ENCODE results near the gene PML. TPM values are rescaled to one million over a fixed set of nuclear protein-coding genes. Genes with fewer than 3 reads are reported as not detected.
"Not testable (repeated sequence)": the region's sequence is repeated elsewhere in the genome, so short reads cannot be mapped to it uniquely, and the experiment has no call there.

Gene PML
- total RNA-seq, 1 donor from 2014 or later, result 27.8 TPM

- not testable (repeated sequence) for H3K27me3 Mint-ChIP-seq; H3K9me3 Mint-ChIP-seq (ENCODE audit: low read depth); H3K27ac Mint-ChIP-seq; H3K4me3 Mint-ChIP-seq (ENCODE audit: low read depth); H3K36me3 Mint-ChIP-seq (ENCODE audit: insufficient read depth); H3K4me1 Mint-ChIP-seq (ENCODE audit: low read depth)
- peak; percentile 63 for DNase-seq (ENCODE audit: low spot score, unreplicated experiment)
- TF ChIP-seq, protein P1, sequence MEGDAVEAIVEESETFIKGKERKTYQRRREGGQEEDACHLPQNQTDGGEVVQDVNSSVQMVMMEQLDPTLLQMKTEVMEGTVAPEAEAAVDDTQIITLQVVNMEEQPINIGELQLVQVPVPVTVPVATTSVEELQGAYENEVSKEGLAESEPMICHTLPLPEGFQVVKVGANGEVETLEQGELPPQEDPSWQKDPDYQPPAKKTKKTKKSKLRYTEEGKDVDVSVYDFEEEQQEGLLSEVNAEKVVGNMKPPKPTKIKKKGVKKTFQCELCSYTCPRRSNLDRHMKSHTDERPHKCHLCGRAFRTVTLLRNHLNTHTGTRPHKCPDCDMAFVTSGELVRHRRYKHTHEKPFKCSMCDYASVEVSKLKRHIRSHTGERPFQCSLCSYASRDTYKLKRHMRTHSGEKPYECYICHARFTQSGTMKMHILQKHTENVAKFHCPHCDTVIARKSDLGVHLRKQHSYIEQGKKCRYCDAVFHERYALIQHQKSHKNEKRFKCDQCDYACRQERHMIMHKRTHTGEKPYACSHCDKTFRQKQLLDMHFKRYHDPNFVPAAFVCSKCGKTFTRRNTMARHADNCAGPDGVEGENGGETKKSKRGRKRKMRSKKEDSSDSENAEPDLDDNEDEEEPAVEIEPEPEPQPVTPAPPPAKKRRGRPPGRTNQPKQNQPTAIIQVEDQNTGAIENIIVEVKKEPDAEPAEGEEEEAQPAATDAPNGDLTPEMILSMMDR (IDR thresholded peaks at IDR 0.05; ENCODE audit: unreplicated experiment), result peak; percentile 72
These were observed 71.3 kb downstream of the PML start for GRCh38 chr15:74065684-74066411.

- H3K27me3 Mint-ChIP-seq; H3K36me3 Mint-ChIP-seq (ENCODE audit: insufficient read depth); DNase-seq (ENCODE audit: low spot score, unreplicated experiment); H3K4me3 Mint-ChIP-seq (ENCODE audit: low read depth); H3K4me1 Mint-ChIP-seq (ENCODE audit: low read depth); H3K9me3 Mint-ChIP-seq (ENCODE audit: low read depth); H3K27ac Mint-ChIP-seq: not testable (repeated sequence)
These were observed 77.1 kb downstream of the PML start for GRCh38 chr15:74071645-74072044.

GRCh38 chr15:74072132-74072531 lies 77.6 kb downstream of the PML start:
- not testable (repeated sequence) for H3K27me3 Mint-ChIP-seq; H3K36me3 Mint-ChIP-seq (ENCODE audit: insufficient read depth); H3K9me3 Mint-ChIP-seq (ENCODE audit: low read depth); H3K27ac Mint-ChIP-seq; H3K4me3 Mint-ChIP-seq (ENCODE audit: low read depth); H3K4me1 Mint-ChIP-seq (ENCODE audit: low read depth); DNase-seq (ENCODE audit: low spot score, unreplicated experiment)

DNA sequence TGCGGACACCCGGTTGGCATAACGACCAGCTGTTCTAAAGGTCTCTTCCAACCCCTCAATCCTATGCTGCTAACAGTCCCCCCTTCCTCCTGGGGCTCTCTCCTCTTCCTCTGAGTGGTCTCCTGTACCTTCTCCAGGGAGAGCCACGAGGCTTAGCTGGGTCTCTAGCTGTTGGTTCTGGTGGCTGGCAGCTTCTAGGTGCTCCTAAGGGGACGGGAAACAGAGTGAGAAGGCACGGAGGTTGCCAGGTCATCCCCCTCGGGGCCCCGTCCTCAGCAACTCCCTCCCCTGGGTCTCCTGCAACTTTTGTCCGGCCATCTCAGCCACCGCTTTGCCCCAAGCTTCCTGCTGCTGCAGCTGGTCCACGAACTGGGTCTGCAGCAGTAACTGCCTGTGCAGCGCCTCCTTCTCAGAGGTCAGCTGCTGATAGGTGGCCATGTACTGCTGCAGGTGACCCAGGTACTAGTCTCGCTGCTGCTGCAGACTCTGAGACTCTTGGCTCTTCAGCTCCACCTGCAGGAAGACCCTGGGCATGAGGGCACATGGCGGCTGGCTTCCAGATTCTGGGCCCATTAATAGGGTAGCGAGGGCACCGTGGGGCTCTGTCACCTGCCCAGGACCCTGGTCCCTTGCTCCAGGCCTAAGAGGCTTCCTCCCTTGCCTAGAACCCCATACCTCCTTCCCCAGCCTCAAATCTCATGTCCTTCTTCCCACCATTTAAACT lies 78.3 kb downstream of the PML start:
- TF ChIP-seq, protein P1 (IDR thresholded peaks at IDR 0.05; ENCODE audit: unreplicated experiment), result peak; percentile 49
- not testable (repeated sequence) for H3K4me1 Mint-ChIP-seq (ENCODE audit: low read depth); H3K27ac Mint-ChIP-seq; H3K9me3 Mint-ChIP-seq (ENCODE audit: low read depth); H3K36me3 Mint-ChIP-seq (ENCODE audit: insufficient read depth); H3K4me3 Mint-ChIP-seq (ENCODE audit: low read depth); H3K27me3 Mint-ChIP-seq
- peak; percentile 52 for DNase-seq (ENCODE audit: low spot score, unreplicated experiment)

DNA sequence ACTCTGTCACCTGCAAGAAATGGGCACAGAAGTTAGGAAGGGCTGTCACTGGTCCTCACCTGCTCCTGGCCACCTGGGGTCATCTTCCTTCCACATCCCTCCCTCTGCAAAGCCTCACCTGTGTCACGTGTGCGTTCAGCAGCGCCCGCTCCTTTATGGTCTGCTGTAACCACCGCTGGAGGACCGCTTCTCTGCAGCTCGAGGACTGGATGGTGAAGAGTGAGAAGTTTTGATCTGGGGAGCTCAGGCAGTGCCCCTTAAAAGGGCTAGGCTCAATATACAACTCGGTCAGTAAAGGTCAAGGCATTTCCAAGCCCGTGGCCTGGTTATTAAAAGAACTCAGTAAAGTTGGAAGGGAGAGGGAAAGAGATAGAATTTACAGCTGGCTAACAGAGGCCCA lies 81.3 kb downstream of the PML start:
- not testable (repeated sequence) for H3K36me3 Mint-ChIP-seq (ENCODE audit: insufficient read depth); H3K9me3 Mint-ChIP-seq (ENCODE audit: low read depth); H3K27me3 Mint-ChIP-seq; DNase-seq (ENCODE audit: low spot score, unreplicated experiment); H3K4me3 Mint-ChIP-seq (ENCODE audit: low read depth); H3K4me1 Mint-ChIP-seq (ENCODE audit: low read depth); H3K27ac Mint-ChIP-seq

GRCh38 chr15:74082450-74082849 lies 87.9 kb downstream of the PML start, which contains the start of gene GOLGA6A:
Gene GOLGA6A (minus strand): TSS chr15:74082550. CDS start chr15:74082509, 41 bp downstream.
- not testable (repeated sequence) for H3K4me3 Mint-ChIP-seq (ENCODE audit: low read depth); H3K27me3 Mint-ChIP-seq; DNase-seq (ENCODE audit: low spot score, unreplicated experiment); H3K36me3 Mint-ChIP-seq (ENCODE audit: insufficient read depth); H3K9me3 Mint-ChIP-seq (ENCODE audit: low read depth); H3K4me1 Mint-ChIP-seq (ENCODE audit: low read depth); H3K27ac Mint-ChIP-seq

- H3K27me3 Mint-ChIP-seq; H3K36me3 Mint-ChIP-seq (ENCODE audit: insufficient read depth); H3K9me3 Mint-ChIP-seq (ENCODE audit: low read depth); DNase-seq (ENCODE audit: low spot score, unreplicated experiment); H3K4me1 Mint-ChIP-seq (ENCODE audit: low read depth); H3K27ac Mint-ChIP-seq; H3K4me3 Mint-ChIP-seq (ENCODE audit: low read depth): not testable (repeated sequence)
These were observed 100.1 kb downstream of the PML start for GRCh38 chr15:74094567-74094966.

GRCh38 chr15:74095610-74096009 lies 101.1 kb downstream of the PML start:
- DNase-seq (ENCODE audit: low spot score, unreplicated experiment); H3K9me3 Mint-ChIP-seq (ENCODE audit: low read depth); H3K36me3 Mint-ChIP-seq (ENCODE audit: insufficient read depth); H3K27me3 Mint-ChIP-seq; H3K4me1 Mint-ChIP-seq (ENCODE audit: low read depth); H3K4me3 Mint-ChIP-seq (ENCODE audit: low read depth); H3K27ac Mint-ChIP-seq: not testable (repeated sequence)

DNA sequence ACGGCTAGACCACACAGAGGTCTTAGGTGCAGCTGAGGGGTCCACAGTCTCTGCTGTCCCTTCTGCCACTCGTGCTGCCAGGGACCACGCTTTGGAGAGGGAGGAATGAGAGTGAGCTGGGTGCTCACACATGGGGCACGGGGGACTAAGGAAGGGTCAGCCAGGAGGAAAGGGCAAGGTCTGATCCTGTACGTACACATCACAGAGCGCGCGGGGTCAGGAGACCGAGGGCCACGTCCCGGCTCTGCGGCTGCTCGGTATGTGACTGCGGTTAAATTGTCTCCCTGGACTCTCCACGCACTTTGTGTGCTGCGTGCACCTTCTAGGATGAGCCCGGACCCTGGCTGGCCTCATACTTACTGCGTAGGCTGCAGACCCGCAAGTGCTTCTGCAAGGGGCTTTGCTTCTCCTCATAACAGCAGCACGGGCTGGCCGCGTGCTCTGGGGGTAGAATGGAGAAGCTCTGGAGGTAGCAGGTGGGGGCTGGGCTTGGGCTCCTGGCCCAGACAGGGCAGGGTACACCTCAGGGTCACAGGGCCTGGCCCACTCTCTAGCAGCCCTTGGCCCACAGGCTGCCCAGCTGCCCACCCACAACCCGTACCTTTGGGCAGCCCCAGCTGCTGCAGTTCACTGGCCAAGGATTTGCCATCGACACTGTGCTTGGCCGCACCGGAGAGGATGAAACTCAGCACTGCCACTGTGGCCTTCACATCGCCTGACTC lies 102.4 kb downstream of the PML start:
- not testable (repeated sequence) for H3K9me3 Mint-ChIP-seq (ENCODE audit: low read depth); H3K4me3 Mint-ChIP-seq (ENCODE audit: low read depth); DNase-seq (ENCODE audit: low spot score, unreplicated experiment); H3K36me3 Mint-ChIP-seq (ENCODE audit: insufficient read depth); H3K4me1 Mint-ChIP-seq (ENCODE audit: low read depth); H3K27me3 Mint-ChIP-seq; H3K27ac Mint-ChIP-seq

Data from progenitor cell of endocrine pancreas (in vitro differentiated cells).